Gastrocnemius medialis (tissue), 4 donors: ENCODE results near the gene TAF1C. TPM values are rescaled to one million over a fixed set of nuclear protein-coding genes. Genes with fewer than 3 reads are reported as not detected.

Experiments
- ATAC-seq, 2 donors: fragments of 150-250 bp; one replicate each; pipeline ENCODE4 v1.9.1; 2016
- DNase-seq, 2 donors: peaks; one replicate each; pipeline ENCODE4 v3.0.0-alpha.2; 2019
- H3K27ac ChIP-seq, 4 donors: fragments of 200-600 bp; sonication (generic); 1 replicate in 1 of 4; 2 replicates in 3 of 4; pipeline ENCODE4 v1.5.1; 2016 to 2018; ENCODE audit warnings: mild to moderate bottlenecking in 2 of 4, moderate library complexity in 1 of 4
- H3K27me3 ChIP-seq, 3 donors: fragments of 200-600 bp; sonication (generic) in 2 of 3; 1 replicate in 1 of 3; 2 replicates in 2 of 3; pipeline versions ENCODE4 v1.5.1 to v1.6.0; 2016 to 2019; ENCODE audit warnings: mild to moderate bottlenecking in 1 of 3, moderate library complexity in 1 of 3
- H3K36me3 ChIP-seq, 2 donors: fragments of 200-600 bp; sonication (generic) in 1 of 2; one replicate each; pipeline ENCODE4 v1.5.1; 2017 to 2018
- H3K4me1 ChIP-seq, 2 donors: fragments of 200-600 bp; sonication (generic) in 1 of 2; one replicate each; pipeline ENCODE4 v1.5.1; 2016 to 2017; ENCODE audit warnings: mild to moderate bottlenecking in 2 of 2
- H3K4me3 ChIP-seq, 4 donors: fragments of 200-600 bp; sonication (generic) in 3 of 4; 1 replicate in 1 of 4; 2 replicates in 3 of 4; pipeline ENCODE4 v1.5.1; 2016 to 2019; ENCODE audit warnings: mild to moderate bottlenecking in 2 of 4
- H3K9me3 ChIP-seq, 3 donors: fragments of 200-600 bp; sonication (generic) in 2 of 3; 1 replicate in 1 of 3; 2 replicates in 2 of 3; pipeline ENCODE4 v1.5.1; 2016 to 2019
- CTCF ChIP-seq, 5 experiments: fragments of 450-650 bp in 3 of 5; fragments of 200-600 bp in 2 of 5; sonication (generic) in 2 of 5; IDR thresholded peaks in 4 of 5; conservative IDR thresholded peaks in 1 of 5; 1 replicate in 4 of 5; 2 replicates in 1 of 5; pipeline ENCODE4 v1.5.1; 2016 to 2019; ENCODE audit warnings: antibody characterized with exemption in 5 of 5, mild to moderate bottlenecking in 3 of 5, moderate library complexity in 3 of 5
- POLR2A ChIP-seq, 2 donors: fragments of 450-650 bp; IDR thresholded peaks; one replicate each; pipeline ENCODE4 v1.6.1; 2017; ENCODE audit warnings: antibody characterized with exemption in 2 of 2, mild to moderate bottlenecking in 2 of 2, moderate library complexity in 2 of 2
- in situ Hi-C, 4 donors: fragments of 200-750 bp; cut with MboI; loops; one replicate each; pipeline versions ENCODE4 v1.15.0 to v1.8.0; 2017; ENCODE audit warnings: low sequenced_read_pairs in 4 of 4
- intact Hi-C: fragments of 100-400 bp; cut with DNase I; formaldehyde crosslinking; loops from one replicate; pipeline ENCODE4 v1.15.1; 2023; ENCODE audit warnings: low total_unique reads
- total RNA-seq, 4 donors: library from RNA; depleted of rRNA; stranded (reverse); fragments of >200 nt; gene quantifications; one replicate each; pipeline versions ENCODE4 v1.1.0 to v1.2.3, GENCODE V29; 2016

TAF1C gene
- total RNA-seq, 4 donors from 2014 or later = 6.8 to 35.5 (median 12.3) TPM

GRCh38 chr16:84199097-84199496 is 12.2 kb upstream of the TAF1C start:
- DNase-seq (no peak), ATAC-seq (no peak)
- in situ Hi-C loops (loop anchor here in 2 of 4 donors (25.0 kb wide), 3 partner anchors 112 to 387 kb away; partner anchors contain the start of genes HSBP1 (in 1 of the 2), NECAB2 (in 1 of the 2) and OSGIN1 (in 1 of the 2)), intact Hi-C loops (no loop called here)
- H3K27me3 ChIP-seq = peaks cover 0 to 4% (median 0%) of the 10 kb centered on the region in 3 donors
- H3K4me1 ChIP-seq = peaks cover 0 to 3% of the 10 kb centered on the region in 2 donors
- H3K36me3 ChIP-seq = no peaks in the 10 kb centered on the region
- no peaks in the 10 kb centered on the region for H3K9me3 ChIP-seq
- TF ChIP-seq POLR2A (IDR thresholded peaks at IDR 0.05) = no peak
- TF ChIP-seq CTCF (IDR thresholded peaks at IDR 0.05 in 4 of 5, conservative IDR thresholded peaks at IDR 0.05 in 1 of 5) = no peak
- H3K27ac ChIP-seq = no peak overlapping the region
- no peak overlapping the region for H3K4me3 ChIP-seq

- no peak overlapping the region for H3K4me3 ChIP-seq
- TF ChIP-seq CTCF (IDR thresholded peaks at IDR 0.05 in 4 of 5, conservative IDR thresholded peaks at IDR 0.05 in 1 of 5) (no peak), POLR2A (IDR thresholded peaks at IDR 0.05) (no peak)
- intact Hi-C loops = no loop called here
- no peak overlapping the region for H3K27ac ChIP-seq
- peaks cover 0 to 3% of the 10 kb centered on the region in 2 donors for H3K4me1 ChIP-seq
- in situ Hi-C loops = loop anchor here in 2 of 4 donors (25.0 kb wide), 3 partner anchors 111 to 386 kb away; partner anchors contain the start of genes HSBP1 (in 1 of the 2), NECAB2 (in 1 of the 2) and OSGIN1 (in 1 of the 2)
- H3K27me3 ChIP-seq = peaks cover 0 to 4% (median 0%) of the 10 kb centered on the region in 3 donors
- no peaks in the 10 kb centered on the region for H3K36me3 ChIP-seq
- ATAC-seq (no peak), DNase-seq (no peak)
- H3K9me3 ChIP-seq = no peaks in the 10 kb centered on the region
Observed at GRCh38 chr16:84198401-84198800, 11.5 kb upstream of the TAF1C start.

- no peak overlapping the region for H3K27ac ChIP-seq
- H3K27me3 ChIP-seq = peaks cover 0 to 4% (median 0%) of the 10 kb centered on the region in 3 donors
- no peaks in the 10 kb centered on the region for H3K9me3 ChIP-seq
- no peaks in the 10 kb centered on the region for H3K36me3 ChIP-seq
- H3K4me1 ChIP-seq = peaks cover 0 to 3% of the 10 kb centered on the region in 2 donors
- TF ChIP-seq POLR2A (IDR thresholded peaks at IDR 0.05) (no peak), CTCF (IDR thresholded peaks at IDR 0.05 in 4 of 5, conservative IDR thresholded peaks at IDR 0.05 in 1 of 5) (no peak)
- DNase-seq (no peak), ATAC-seq (no peak)
- intact Hi-C loops = no loop called here
- in situ Hi-C loops = loop anchor here in 2 of 4 donors (25.0 kb wide), 3 partner anchors 110 to 385 kb away; partner anchors contain the start of genes HSBP1 (in 1 of the 2), NECAB2 (in 1 of the 2) and OSGIN1 (in 1 of the 2)
- no peak overlapping the region for H3K4me3 ChIP-seq
Observed at GRCh38 chr16:84197466-84198128, 10.7 kb upstream of the TAF1C start.

GRCh38 chr16:84196727-84197394 is 10.0 kb upstream of the TAF1C start:
- H3K4me1 ChIP-seq = peaks cover 0 to 3% of the 10 kb centered on the region in 2 donors
- H3K27ac ChIP-seq = no peak overlapping the region
- intact Hi-C loops = no loop called here
- in situ Hi-C loops = loop anchor here in 2 of 4 donors (25.0 kb wide), 3 partner anchors 110 to 385 kb away; partner anchors contain the start of genes HSBP1 (in 1 of the 2), NECAB2 (in 1 of the 2) and OSGIN1 (in 1 of the 2)
- H3K9me3 ChIP-seq = no peaks in the 10 kb centered on the region
- H3K27me3 ChIP-seq = peaks cover 0 to 4% (median 0%) of the 10 kb centered on the region in 3 donors
- no peak for DNase-seq
- H3K4me3 ChIP-seq = no peak overlapping the region
- TF ChIP-seq POLR2A (IDR thresholded peaks at IDR 0.05) = no peak
- no peak for TF ChIP-seq CTCF (IDR thresholded peaks at IDR 0.05 in 4 of 5, conservative IDR thresholded peaks at IDR 0.05 in 1 of 5)
- no peaks in the 10 kb centered on the region for H3K36me3 ChIP-seq
- no peak for ATAC-seq
